Osteoblast (primary cell): Measurements from ENCODE around the gene CDC7. TPM values are rescaled to one million over a fixed set of nuclear protein-coding genes. Genes with fewer than 3 reads are reported as not detected.

Experiments used
- DNase-seq: peaks from one replicate; pipeline ENCODE4 v3.0.0; 2011; ENCODE audit warnings: low spot score, mixed read lengths; ENCODE audit not compliant: insufficient read length; ENCODE audit errors: missing footprints
- H2AFZ ChIP-seq: 2 replicates; pipeline ENCODE4 v1.6.0; 2011; ENCODE audit warnings: mild to moderate bottlenecking, low read length
- H3K27ac ChIP-seq: 2 replicates; pipeline ENCODE4 v1.5.1; 2011; ENCODE audit warnings: mild to moderate bottlenecking, low read depth, low read length, moderate library complexity
- H3K27me3 ChIP-seq: 2 replicates; pipeline ENCODE4 v1.6.0; 2012; ENCODE audit warnings: mild to moderate bottlenecking, control low read depth, inconsistent platforms, low read length, moderate library complexity; ENCODE audit not compliant: insufficient read depth
- H3K36me3 ChIP-seq: 2 replicates; pipeline ENCODE4 v1.5.1; 2011; ENCODE audit warnings: mild to moderate bottlenecking, low read length, control low read depth, moderate library complexity; ENCODE audit not compliant: insufficient read depth
- H3K4me1 ChIP-seq: 2 replicates; pipeline ENCODE4 v1.5.1; 2011; ENCODE audit warnings: mild to moderate bottlenecking, low read length, control low read depth, moderate library complexity; ENCODE audit not compliant: insufficient read depth
- H3K4me2 ChIP-seq: 2 replicates; pipeline ENCODE4 v1.6.0; 2011; ENCODE audit warnings: mild to moderate bottlenecking, low read length; ENCODE audit not compliant: insufficient read depth
- H3K4me3 ChIP-seq: fragments of 200-600 bp; sonication (generic); 3 replicates; pipeline ENCODE4 v1.5.1; 2012; ENCODE audit warnings: mild to moderate bottlenecking, low read length, inconsistent platforms; ENCODE audit not compliant: insufficient read depth
- H3K79me2 ChIP-seq: 2 replicates; pipeline ENCODE4 v1.6.0; 2012; ENCODE audit warnings: mild to moderate bottlenecking, low read length, control low read depth, inconsistent platforms; ENCODE audit not compliant: insufficient read depth
- H3K9me3 ChIP-seq: 2 replicates; pipeline ENCODE4 v1.5.1; 2011; ENCODE audit warnings: low read depth, low read length, control low read depth
- H4K20me1 ChIP-seq: 2 replicates; pipeline ENCODE4 v1.6.0; 2012; ENCODE audit warnings: mild to moderate bottlenecking, low read length, control low read depth; ENCODE audit not compliant: insufficient read depth
- total RNA-seq: library from RNA; depleted of rRNA; stranded (reverse); fragments of >200 nt; gene quantifications from 2 replicates; pipeline ENCODE4 v1.2.3, GENCODE V29; 2012
- TF ChIP-seq, protein P1 (sequence below): IDR thresholded peaks from 2 replicates; pipeline ENCODE4 v1.5.1; 2011; ENCODE audit warnings: mild to moderate bottlenecking, low read depth, low read length, moderate library complexity; ENCODE audit errors: extremely low read depth

CDC7 gene
- total RNA-seq, 1 donor = 3.3 TPM

DNA sequence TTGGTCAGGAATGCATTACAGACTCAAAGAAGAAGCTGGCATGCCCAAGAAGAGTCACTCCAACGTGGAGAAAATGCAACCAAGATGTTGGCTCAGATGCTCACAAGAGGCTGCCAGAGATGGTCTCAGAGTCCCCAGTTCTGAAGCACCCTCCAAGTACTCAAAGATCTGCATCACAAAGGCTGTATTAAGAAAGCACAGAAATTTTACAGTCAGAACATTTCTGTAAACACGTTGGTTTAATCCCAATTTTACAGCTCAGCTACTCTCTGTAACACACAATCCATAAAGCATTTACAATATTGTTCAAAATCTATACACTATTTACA, 69.4 kb downstream of the CDC7 start:
- Histone ChIP-seq H3K9me3 (no peaks in the 10 kb centered on the region), H3K79me2 (no peaks in the 10 kb centered on the region), H4K20me1 (no peaks in the 10 kb centered on the region), H2AFZ (peak overlapping the region; percentile 2), H3K36me3 (no peaks in the 10 kb centered on the region), H3K4me3 (no peak overlapping the region), H3K4me2 (peak overlapping the region; percentile 74), H3K27ac (peak overlapping the region; percentile 92), H3K27me3 (no peaks in the 10 kb centered on the region), H3K4me1 (peaks cover 22% of the 10 kb centered on the region)
- TF ChIP-seq, protein P1, sequence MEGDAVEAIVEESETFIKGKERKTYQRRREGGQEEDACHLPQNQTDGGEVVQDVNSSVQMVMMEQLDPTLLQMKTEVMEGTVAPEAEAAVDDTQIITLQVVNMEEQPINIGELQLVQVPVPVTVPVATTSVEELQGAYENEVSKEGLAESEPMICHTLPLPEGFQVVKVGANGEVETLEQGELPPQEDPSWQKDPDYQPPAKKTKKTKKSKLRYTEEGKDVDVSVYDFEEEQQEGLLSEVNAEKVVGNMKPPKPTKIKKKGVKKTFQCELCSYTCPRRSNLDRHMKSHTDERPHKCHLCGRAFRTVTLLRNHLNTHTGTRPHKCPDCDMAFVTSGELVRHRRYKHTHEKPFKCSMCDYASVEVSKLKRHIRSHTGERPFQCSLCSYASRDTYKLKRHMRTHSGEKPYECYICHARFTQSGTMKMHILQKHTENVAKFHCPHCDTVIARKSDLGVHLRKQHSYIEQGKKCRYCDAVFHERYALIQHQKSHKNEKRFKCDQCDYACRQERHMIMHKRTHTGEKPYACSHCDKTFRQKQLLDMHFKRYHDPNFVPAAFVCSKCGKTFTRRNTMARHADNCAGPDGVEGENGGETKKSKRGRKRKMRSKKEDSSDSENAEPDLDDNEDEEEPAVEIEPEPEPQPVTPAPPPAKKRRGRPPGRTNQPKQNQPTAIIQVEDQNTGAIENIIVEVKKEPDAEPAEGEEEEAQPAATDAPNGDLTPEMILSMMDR = no peak
- no peak for DNase-seq

DNA sequence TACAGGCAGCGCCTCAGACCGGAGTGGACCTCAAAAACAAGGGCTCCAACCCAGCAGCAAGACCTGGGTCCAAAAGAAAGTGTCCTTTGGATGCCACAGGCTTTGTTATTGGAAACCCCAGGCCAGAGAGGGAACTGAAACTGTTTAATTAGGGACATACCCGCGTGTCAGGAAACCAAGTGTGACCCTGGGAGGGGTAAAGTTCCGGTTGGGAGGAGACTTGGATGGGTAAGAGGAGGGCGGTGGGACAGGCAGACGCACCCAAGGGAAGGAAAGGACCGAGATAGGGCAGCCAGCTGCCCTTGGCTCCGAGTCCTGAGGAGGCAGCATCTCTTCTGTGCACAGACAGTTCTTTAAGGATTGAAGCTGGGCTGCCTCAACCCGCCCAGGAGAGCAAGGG, 71.4 kb downstream of the CDC7 start:
- Histone ChIP-seq H3K4me2 (no peak overlapping the region), H3K27ac (no peak overlapping the region), H3K9me3 (no peaks in the 10 kb centered on the region), H3K36me3 (no peaks in the 10 kb centered on the region), H4K20me1 (no peaks in the 10 kb centered on the region), H2AFZ (no peak overlapping the region), H3K27me3 (no peaks in the 10 kb centered on the region), H3K4me3 (no peak overlapping the region), H3K4me1 (peaks cover 22% of the 10 kb centered on the region), H3K79me2 (no peaks in the 10 kb centered on the region)
- TF ChIP-seq, protein P1 = no peak
- DNase-seq = no peak

Other genes starting within 250 kb of the CDC7 start
- 0.29 and 0.36 TPM in 2 replicates for gene HFM1, start 96.0 kb upstream of the CDC7 start, total RNA-seq